HFFc6 (cell line): ENCODE results near the gene TFRC. TPM values are rescaled to one million over a fixed set of nuclear protein-coding genes. Genes with fewer than 3 reads are reported as not detected.

Source experiments
- DNase-seq: peaks from one replicate; pipeline ENCODE4 v3.0.0-alpha.2; 2018
- H3K27ac Mint-ChIP-seq: 2 replicates; pipeline ENCODE4 v1.8.0; 2020; ENCODE audit warnings: mild to moderate bottlenecking, mixed read lengths
- H3K27me3 Mint-ChIP-seq: 2 replicates; pipeline ENCODE4 v1.8.0; 2021; ENCODE audit warnings: mild to moderate bottlenecking, moderate library complexity, mixed read lengths; ENCODE audit not compliant: insufficient read depth
- H3K36me3 Mint-ChIP-seq: 2 replicates; pipeline ENCODE4 v1.8.0; 2021; ENCODE audit warnings: low read depth, mixed read lengths
- H3K4me1 Mint-ChIP-seq: 2 replicates; pipeline ENCODE4 v1.8.0; 2020; ENCODE audit warnings: low read depth, mixed read lengths
- H3K4me3 Mint-ChIP-seq: 2 replicates; pipeline ENCODE4 v1.8.0; 2020; ENCODE audit warnings: mild to moderate bottlenecking, moderate library complexity, mixed read lengths
- H3K9me3 Mint-ChIP-seq: 2 replicates; pipeline ENCODE4 v1.8.0; 2020; ENCODE audit warnings: mild to moderate bottlenecking, mixed read lengths
- total RNA-seq, 6 experiments: library from RNA; stranded (reverse); fragmentation: NEBNext Ultra II Directional; extraction: Animal tissue kit (Norgen Biotek cat#: 25700); gene quantifications; 2 replicates in 1 of 6; 3 replicates in 5 of 6; pipeline ENCODE4 v1.2.3, GENCODE V29; 2021
- TF ChIP-seq, protein P1 (sequence below): fragments of 200-600 bp; sonication (generic); IDR thresholded peaks from 2 replicates; pipeline ENCODE4 v1.5.0; 2021; ENCODE audit warnings: antibody characterized with exemption, mild to moderate bottlenecking

The TFRC gene
- total RNA-seq, 6 experiments from 2014 or later = 119 to 144 (median 132) TPM

DNA sequence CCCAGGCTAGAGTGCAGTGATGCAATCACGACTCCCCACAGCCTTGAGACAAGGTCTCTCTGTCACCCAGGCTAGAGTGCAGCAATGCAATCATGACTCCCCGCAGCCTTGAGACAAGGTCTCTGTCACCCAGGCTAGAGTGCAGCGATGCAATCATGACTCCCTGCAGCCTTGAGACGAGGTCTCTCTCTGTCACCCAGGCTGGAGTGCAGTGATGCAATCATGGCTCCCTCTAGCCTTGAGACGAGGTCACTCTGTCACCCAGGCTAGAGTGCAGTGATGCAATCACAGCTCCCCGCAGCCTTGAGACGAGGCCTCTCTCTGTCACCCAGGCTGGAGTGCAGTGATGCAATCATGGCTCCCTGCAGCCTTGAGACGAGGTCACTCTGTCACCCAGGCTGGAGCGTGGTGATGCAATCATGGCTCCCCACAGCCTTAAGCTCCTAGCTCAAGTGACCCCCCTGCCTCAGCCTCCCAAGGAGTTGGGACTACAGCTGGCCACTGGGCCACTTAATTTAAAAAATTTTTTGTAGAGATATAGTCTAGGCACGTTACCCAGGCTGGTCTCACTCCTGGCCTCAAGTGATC lies 26.1 kb downstream of the TFRC start:
- H3K27me3 Mint-ChIP-seq = no peaks in the 10 kb centered on the region; the same call in 1 of the 2 replicates
- H3K4me3 Mint-ChIP-seq = no peak overlapping the region
- H3K36me3 Mint-ChIP-seq = peaks cover 25% of the 10 kb centered on the region
- TF ChIP-seq, protein P1, sequence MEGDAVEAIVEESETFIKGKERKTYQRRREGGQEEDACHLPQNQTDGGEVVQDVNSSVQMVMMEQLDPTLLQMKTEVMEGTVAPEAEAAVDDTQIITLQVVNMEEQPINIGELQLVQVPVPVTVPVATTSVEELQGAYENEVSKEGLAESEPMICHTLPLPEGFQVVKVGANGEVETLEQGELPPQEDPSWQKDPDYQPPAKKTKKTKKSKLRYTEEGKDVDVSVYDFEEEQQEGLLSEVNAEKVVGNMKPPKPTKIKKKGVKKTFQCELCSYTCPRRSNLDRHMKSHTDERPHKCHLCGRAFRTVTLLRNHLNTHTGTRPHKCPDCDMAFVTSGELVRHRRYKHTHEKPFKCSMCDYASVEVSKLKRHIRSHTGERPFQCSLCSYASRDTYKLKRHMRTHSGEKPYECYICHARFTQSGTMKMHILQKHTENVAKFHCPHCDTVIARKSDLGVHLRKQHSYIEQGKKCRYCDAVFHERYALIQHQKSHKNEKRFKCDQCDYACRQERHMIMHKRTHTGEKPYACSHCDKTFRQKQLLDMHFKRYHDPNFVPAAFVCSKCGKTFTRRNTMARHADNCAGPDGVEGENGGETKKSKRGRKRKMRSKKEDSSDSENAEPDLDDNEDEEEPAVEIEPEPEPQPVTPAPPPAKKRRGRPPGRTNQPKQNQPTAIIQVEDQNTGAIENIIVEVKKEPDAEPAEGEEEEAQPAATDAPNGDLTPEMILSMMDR = no peak
- DNase-seq = no peak
- H3K4me1 Mint-ChIP-seq = no peaks in the 10 kb centered on the region
- H3K27ac Mint-ChIP-seq = no peak overlapping the region
- no peaks in the 10 kb centered on the region for H3K9me3 Mint-ChIP-seq

DNA sequence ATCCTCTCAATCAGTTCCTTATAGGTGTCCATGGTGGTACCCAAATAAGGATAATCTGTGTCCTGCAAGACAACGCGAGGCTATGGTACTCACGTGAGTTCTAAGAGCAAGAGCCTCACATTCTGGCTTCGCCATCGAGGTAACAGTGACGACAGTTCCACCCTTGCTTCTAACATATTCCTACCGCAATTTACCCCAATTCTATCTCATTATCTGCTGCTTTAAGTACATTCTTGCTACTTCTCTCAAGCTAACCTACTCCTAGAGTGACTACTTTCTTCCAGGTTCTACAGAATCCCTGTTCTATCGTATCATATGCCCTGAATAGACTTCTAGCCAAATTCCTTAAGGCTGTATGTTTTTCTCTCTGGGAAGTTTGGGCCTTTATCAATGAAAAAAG lies 26.6 kb downstream of the TFRC start:
- DNase-seq = no peak
- peaks cover 23% of the 10 kb centered on the region for H3K36me3 Mint-ChIP-seq
- no peak overlapping the region for H3K27ac Mint-ChIP-seq

GRCh38 chr3:196054661-196055060 lies 27.2 kb downstream of the TFRC start:
- H3K36me3 Mint-ChIP-seq = peaks cover 23% of the 10 kb centered on the region
- no peak overlapping the region for H3K27ac Mint-ChIP-seq
- no peak for DNase-seq
- H3K9me3 Mint-ChIP-seq = no peaks in the 10 kb centered on the region
- H3K27me3 Mint-ChIP-seq = no peaks in the 10 kb centered on the region; the same call in 1 of the 2 replicates
- H3K4me1 Mint-ChIP-seq = no peaks in the 10 kb centered on the region
- H3K4me3 Mint-ChIP-seq = no peak overlapping the region
- TF ChIP-seq, protein P1 = no peak

More for the DNA sequence above, 26.6 kb downstream of the TFRC start:
- Mint-ChIP-seq H3K4me1 (no peaks in the 10 kb centered on the region), H3K4me3 (no peak overlapping the region), H3K27me3 (no peaks in the 10 kb centered on the region; the same call in 1 of the 2 replicates), H3K9me3 (no peaks in the 10 kb centered on the region)
- TF ChIP-seq, protein P1 = no peak

- no peaks in the 10 kb centered on the region for H3K4me1 Mint-ChIP-seq
- DNase-seq = no peak
- no peak overlapping the region for H3K27ac Mint-ChIP-seq
- peaks cover 27% of the 10 kb centered on the region for H3K36me3 Mint-ChIP-seq
- no peak overlapping the region for H3K4me3 Mint-ChIP-seq
- TF ChIP-seq, protein P1 = no peak
- H3K27me3 Mint-ChIP-seq = no peaks in the 10 kb centered on the region; the same call in 1 of the 2 replicates
- no peaks in the 10 kb centered on the region for H3K9me3 Mint-ChIP-seq
Observed at GRCh38 chr3:196053487-196053886, 28.4 kb downstream of the TFRC start.

GRCh38 chr3:196051282-196052076 lies 30.4 kb downstream of the TFRC start:
- H3K4me1 Mint-ChIP-seq = no peaks in the 10 kb centered on the region
- H3K27ac Mint-ChIP-seq = no peak overlapping the region
- no peak for DNase-seq
- H3K36me3 Mint-ChIP-seq = peaks cover 21% of the 10 kb centered on the region
- H3K4me3 Mint-ChIP-seq = no peak overlapping the region
- H3K27me3 Mint-ChIP-seq = no peaks in the 10 kb centered on the region
- H3K9me3 Mint-ChIP-seq = no peaks in the 10 kb centered on the region
- TF ChIP-seq, protein P1 = no peak
